K562 (cell line): Measurements from ENCODE around the gene WIF1.

Source experiments
- ARHGAP35 ChIP-seq: fragments of 450-650 bp; IDR thresholded peaks from 2 replicates; pipeline ENCODE4 v1.6.1; 2018; ENCODE audit not compliant: partially characterized antibody
- ARID3A ChIP-seq: IDR thresholded peaks from 2 replicates; pipeline ENCODE4 v1.6.1; 2012; ENCODE audit warnings: low read depth, low read length, improper control_type of control experiment, borderline replicate concordance
- CHD1 ChIP-seq: fragments of 200-600 bp; sonication (generic); IDR thresholded peaks from one replicate; pipeline ENCODE4 v1.6.1; 2012; ENCODE audit warnings: mild to moderate bottlenecking, moderate library complexity, low read length, inconsistent platforms
- LCOR ChIP-seq: sonication (generic); formaldehyde crosslinking; IDR thresholded peaks from 2 replicates; pipeline ENCODE4 v1.8.0; 2022; ENCODE audit warnings: mild to moderate bottlenecking, missing genetic modification reagents
- MXI1 ChIP-seq: IDR thresholded peaks from 2 replicates; pipeline ENCODE4 v1.6.1; 2011; ENCODE audit warnings: low read depth, mild to moderate bottlenecking, improper control_type of control experiment, low read length
- POLR2A ChIP-seq: fragments of 450-650 bp; conservative IDR thresholded peaks from 2 replicates; pipeline ENCODE4 v1.6.1; 2016
- POLR2AphosphoS5 ChIP-seq: IDR thresholded peaks from 2 replicates; pipeline ENCODE4 v1.6.1; 2011; ENCODE audit warnings: mild to moderate bottlenecking, low read depth, low read length, moderate library complexity; ENCODE audit not compliant: control insufficient read depth, insufficient read depth

- TF ChIP-seq ARHGAP35 (no peak), LCOR (no peak), MXI1 (no peak), POLR2A (no peak), CHD1 (no peak), POLR2AphosphoS5 (no peak), ARID3A (no peak)
Measured at GRCh38 chr12:65014504-65015271, 106.4 kb downstream of the WIF1 start.
